ENCODE data around the gene SLAMF8. TPM values are rescaled to one million over a fixed set of nuclear protein-coding genes. Genes with fewer than 3 reads are reported as not detected.

SLAMF8 gene
- total RNA-seq, 1 donor from 2014 or later: not detected

DNA sequence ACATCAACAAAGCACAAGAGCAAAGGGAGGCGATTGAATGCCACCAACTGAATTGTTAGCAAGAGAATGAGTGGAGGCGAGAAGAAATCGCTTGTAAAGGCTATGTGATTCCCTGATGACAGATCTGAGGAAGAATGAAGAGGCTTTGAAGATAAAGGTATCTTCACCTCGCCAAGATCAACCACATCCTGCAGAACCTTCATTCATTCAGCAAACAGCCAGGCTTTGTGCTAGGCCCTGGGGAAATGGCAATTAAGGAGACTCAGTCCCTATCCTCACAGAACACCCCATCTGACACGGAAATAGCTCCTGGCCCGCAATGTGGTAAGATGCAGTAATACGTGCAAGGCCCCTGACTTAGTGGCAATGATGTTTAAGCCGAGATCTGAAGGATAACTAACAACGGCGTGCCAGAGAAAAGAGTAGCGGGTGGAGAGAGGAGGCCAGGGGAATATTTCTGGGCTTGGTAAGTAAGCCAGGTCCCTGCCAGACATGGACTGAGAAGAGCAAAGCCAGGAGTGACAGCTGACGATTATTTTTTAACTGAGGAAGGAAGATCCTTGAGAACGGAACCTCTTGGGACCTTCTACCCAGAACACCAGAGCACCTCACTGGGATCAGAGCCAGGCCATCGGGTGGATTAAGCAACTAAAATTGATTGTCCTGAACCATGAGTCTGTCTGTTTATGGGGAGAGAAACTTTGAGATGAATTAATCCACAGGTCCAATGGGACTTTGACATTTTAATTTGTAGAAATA, 40.4 kb downstream of the SLAMF8 start:
- Mint-ChIP-seq H3K4me1 (no peaks in the 10 kb centered on the region), H3K27ac (ENCODE audit: unreplicated experiment) (no peak overlapping the region), H3K4me3 (no peak overlapping the region), H3K27me3 (ENCODE audit: low read depth) (peaks cover 80% of the 10 kb centered on the region), H3K36me3 (ENCODE audit: low read depth) (no peaks in the 10 kb centered on the region), H3K9me3 (no peaks in the 10 kb centered on the region)
- no peak for DNase-seq (ENCODE audit: low read depth, low spot score)
- no peak for TF ChIP-seq CTCF (conservative IDR thresholded peaks at IDR 0.05)

DNA sequence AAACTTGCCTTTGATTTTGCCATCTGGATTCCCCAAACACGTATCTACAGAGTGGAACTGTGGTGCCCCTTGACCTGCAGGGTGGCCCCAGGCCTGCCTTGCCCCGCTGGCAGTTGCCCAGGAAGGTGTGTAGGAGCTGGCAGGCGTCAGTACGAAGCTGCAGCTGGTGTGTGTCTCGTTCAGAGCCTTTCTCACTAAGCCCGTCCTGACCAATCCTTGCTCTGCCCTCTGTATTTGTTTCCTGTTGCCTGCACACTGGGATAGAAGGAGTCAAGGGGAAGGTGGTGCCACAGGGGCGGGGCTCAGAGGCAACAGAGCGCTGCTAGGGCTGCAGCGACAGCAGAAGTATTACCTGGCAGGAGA, 41.0 kb downstream of the SLAMF8 start:
- no peak overlapping the region for H3K27ac Mint-ChIP-seq (ENCODE audit: unreplicated experiment)
- H3K4me3 Mint-ChIP-seq: no peak overlapping the region
- H3K27me3 Mint-ChIP-seq (ENCODE audit: low read depth): peaks cover 84% of the 10 kb centered on the region
- DNase-seq (ENCODE audit: low read depth, low spot score): no peak
- TF ChIP-seq CTCF (conservative IDR thresholded peaks at IDR 0.05): no peak
- H3K36me3 Mint-ChIP-seq (ENCODE audit: low read depth): no peaks in the 10 kb centered on the region
- H3K4me1 Mint-ChIP-seq: no peaks in the 10 kb centered on the region
- no peaks in the 10 kb centered on the region for H3K9me3 Mint-ChIP-seq

DNA sequence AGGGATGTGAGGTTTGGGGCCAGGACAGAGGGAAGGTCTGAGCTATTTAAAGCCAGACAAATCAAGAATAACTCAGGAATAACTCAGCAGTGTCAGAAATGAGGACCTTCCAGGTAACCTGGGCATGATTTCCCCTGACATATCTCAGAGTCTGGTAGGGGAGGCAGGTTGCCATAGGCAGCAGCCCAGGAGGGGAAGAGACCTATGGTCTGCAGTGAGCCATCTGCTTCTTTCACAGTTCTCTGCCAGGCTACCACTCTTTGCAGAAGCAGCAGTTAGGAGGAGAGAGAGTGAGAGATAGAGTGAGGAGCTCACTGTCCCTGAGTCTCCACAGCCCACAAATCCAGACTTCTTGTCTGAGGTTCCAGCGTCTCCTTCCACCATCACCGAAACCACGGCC, 42.1 kb downstream of the SLAMF8 start:
- H3K27ac Mint-ChIP-seq (ENCODE audit: unreplicated experiment): no peak overlapping the region
- H3K9me3 Mint-ChIP-seq: no peaks in the 10 kb centered on the region
- no peaks in the 10 kb centered on the region for H3K36me3 Mint-ChIP-seq (ENCODE audit: low read depth)
- DNase-seq (ENCODE audit: low read depth, low spot score): no peak
- H3K4me3 Mint-ChIP-seq: no peak overlapping the region
- peaks cover 83% of the 10 kb centered on the region for H3K27me3 Mint-ChIP-seq (ENCODE audit: low read depth)
- TF ChIP-seq CTCF (conservative IDR thresholded peaks at IDR 0.05): no peak
- no peaks in the 10 kb centered on the region for H3K4me1 Mint-ChIP-seq

DNA sequence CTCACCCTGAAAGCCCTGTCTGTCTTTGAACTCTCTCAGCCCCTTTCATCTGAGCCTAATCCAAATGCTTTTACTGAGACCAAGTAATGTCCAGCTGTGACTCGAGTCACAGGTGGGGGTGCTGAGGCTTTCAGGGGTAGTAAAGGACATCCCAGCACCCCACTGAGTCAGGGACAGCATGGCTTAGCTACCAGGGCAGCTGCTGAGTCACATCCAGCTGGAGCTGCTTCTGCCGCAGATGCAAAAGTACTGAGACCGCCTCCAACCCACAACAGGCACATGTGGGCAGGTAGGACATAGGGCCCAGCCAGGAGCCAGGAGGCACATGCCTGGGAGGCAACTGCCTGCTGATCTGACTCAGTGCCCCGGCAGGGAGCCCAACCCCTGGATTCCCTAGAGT, 42.5 kb downstream of the SLAMF8 start:
- DNase-seq (ENCODE audit: low read depth, low spot score): no peak
- TF ChIP-seq CTCF (conservative IDR thresholded peaks at IDR 0.05): no peak
- no peaks in the 10 kb centered on the region for H3K9me3 Mint-ChIP-seq
- no peak overlapping the region for H3K27ac Mint-ChIP-seq (ENCODE audit: unreplicated experiment)
- no peaks in the 10 kb centered on the region for H3K36me3 Mint-ChIP-seq (ENCODE audit: low read depth)
- H3K27me3 Mint-ChIP-seq (ENCODE audit: low read depth): peaks cover 84% of the 10 kb centered on the region
- no peak overlapping the region for H3K4me3 Mint-ChIP-seq
- no peaks in the 10 kb centered on the region for H3K4me1 Mint-ChIP-seq

- H3K9me3 Mint-ChIP-seq: no peaks in the 10 kb centered on the region
- no peak for TF ChIP-seq CTCF (conservative IDR thresholded peaks at IDR 0.05)
- no peak overlapping the region for H3K27ac Mint-ChIP-seq (ENCODE audit: unreplicated experiment)
- no peak for DNase-seq (ENCODE audit: low read depth, low spot score)
- H3K36me3 Mint-ChIP-seq (ENCODE audit: low read depth): no peaks in the 10 kb centered on the region
- peaks cover 81% of the 10 kb centered on the region for H3K27me3 Mint-ChIP-seq (ENCODE audit: low read depth)
- no peak overlapping the region for H3K4me3 Mint-ChIP-seq
- no peaks in the 10 kb centered on the region for H3K4me1 Mint-ChIP-seq
Observed at GRCh38 chr1:159869607-159870006, 42.9 kb downstream of the SLAMF8 start.

Measured in neural crest cell (in vitro differentiated cells).